ENCODE results near the gene SIRT5. TPM values are rescaled to one million over a fixed set of nuclear protein-coding genes. Genes with fewer than 3 reads are reported as not detected.

The SIRT5 gene
- total RNA-seq (2014; rRNA removed) = 6.9 and 10.9 TPM in 2 replicates
- percentile 60 among the genes with signal in this experiment for Bru-seq, nascent RNA
- BruChase-seq, experiment 1, labeled RNA remaining after a 6-hour chase = percentile 60 among the genes with signal in this experiment
- percentile 60 among the genes with signal in this experiment for BruChase-seq, experiment 2, labeled RNA remaining after a 2-hour chase
- long read RNA-seq, partial matches to known transcripts = 8 of 37 reads
- long read RNA-seq, other reads (novel, unspliced or antisense) = 28 of 37 reads

GRCh38 chr6:13574571-13575376 is at the start of gene SIRT5:
Gene SIRT5 (plus strand): TSS chr6:13574601. CDS start chr6:13584111, 9,510 bp downstream.
- peaks cover 11% of the 10 kb centered on the region for H3K4me1 ChIP-seq (ENCODE audit: insufficient read depth, low read length)
- ChIA-PET CTCF (interaction anchor here (0.6 to 1.4 kb wide), 8 partner anchors 9 to 246 kb away, joined by 3 to 10 read pairs (median 3); partner anchors contain the start of genes GFOD1, NOL7 and TBC1D7), POLR2A (ENCODE audit: unreplicated experiment) (interaction anchor here (0.6 to 1.4 kb wide), 10 partner anchors 14 to 1193 kb away, joined by 3 to 9 read pairs (median 3); partner anchors contain the start of genes NOL7, RNF182 and TBC1D7)
- H3K4me3 ChIP-seq (ENCODE audit: low read length) = peak within 1 kb of the TSS; percentile 79
- ATAC-seq (peak; percentile 85), DNase-seq (peak; percentile 88)
- H4K20me1 ChIP-seq (ENCODE audit: low read length) = no peaks in the 10 kb centered on the region
- H3K9me3 ChIP-seq (ENCODE audit: low read length) = no peaks in the 10 kb centered on the region
- BruUV-seq (replicated peaks) = TSS peak; percentile 44
- peak within 1 kb of the TSS; percentile 95 for H3K9ac ChIP-seq (ENCODE audit: low read length)
- H3K27ac ChIP-seq (ENCODE audit: low read length) = peak within 1 kb of the TSS; percentile 91
- TF ChIP-seq EZH2 (IDR thresholded peaks at IDR 0.05; ENCODE audit: low read length, unreplicated experiment) (no peak), CTCF (conservative IDR thresholded peaks at IDR 0.05; ENCODE audit: low read depth, low read length) (no peak), EZH2phosphoT487 (IDR thresholded peaks at IDR 0.05; ENCODE audit: borderline replicate concordance, low read length) (no peak)
- intact Hi-C loops (cut with micrococcal nuclease) = loop anchor here (1.0 to 5.0 kb wide), 3 partner anchors 40 to 238 kb away; partner anchors contain the start of gene RANBP9
- H3K27me3 ChIP-seq (ENCODE audit: low read length) = no peaks in the 10 kb centered on the region
- H3K9me2 ChIP-seq (replicated peaks; ENCODE audit: low read length) = no peaks in the 10 kb centered on the region
- peaks cover 24% of the 10 kb centered on the region for H3K79me2 ChIP-seq (ENCODE audit: low read length)
- peak within 1 kb of the TSS; percentile 99 for H3K4me2 ChIP-seq (ENCODE audit: low read length)
- H3F3A ChIP-seq (ENCODE audit: low read length, unreplicated experiment) = no peaks in the 10 kb centered on the region
- peak within 1 kb of the TSS; percentile 73 for H2AFZ ChIP-seq (ENCODE audit: low read length)
- no peaks in the 10 kb centered on the region for H3K36me3 ChIP-seq (ENCODE audit: low read depth, low read length)

- no TSS peak for BruUV-seq (replicated peaks)
- Histone ChIP-seq H3K79me2 (ENCODE audit: low read length) (no peaks in the 10 kb centered on the region), H3K4me3 (ENCODE audit: low read length) (no peak overlapping the region), H3K36me3 (ENCODE audit: low read depth, low read length) (no peaks in the 10 kb centered on the region), H3K4me1 (ENCODE audit: insufficient read depth, low read length) (peaks cover 15% of the 10 kb centered on the region), H3K4me2 (ENCODE audit: low read length) (no peak overlapping the region), H3K9me2 (replicated peaks; ENCODE audit: low read length) (no peaks in the 10 kb centered on the region), H3K9ac (ENCODE audit: low read length) (no peak overlapping the region), H3K27ac (ENCODE audit: low read length) (no peak overlapping the region), H3F3A (ENCODE audit: low read length, unreplicated experiment) (no peaks in the 10 kb centered on the region), H3K27me3 (ENCODE audit: low read length) (no peaks in the 10 kb centered on the region), H3K9me3 (ENCODE audit: low read length) (no peaks in the 10 kb centered on the region), H2AFZ (ENCODE audit: low read length) (no peak overlapping the region), H4K20me1 (ENCODE audit: low read length) (no peaks in the 10 kb centered on the region)
- CTCF ChIA-PET = no interaction called here
- intact Hi-C loops (cut with micrococcal nuclease) = no loop called here
- DNase-seq (no peak), ATAC-seq (no peak)
- TF ChIP-seq EZH2phosphoT487 (IDR thresholded peaks at IDR 0.05; ENCODE audit: borderline replicate concordance, low read length) (no peak), EZH2 (IDR thresholded peaks at IDR 0.05; ENCODE audit: low read length, unreplicated experiment) (no peak), CTCF (conservative IDR thresholded peaks at IDR 0.05; ENCODE audit: low read depth, low read length) (no peak)
- POLR2A ChIA-PET (ENCODE audit: unreplicated experiment) = no interaction called here
Observed at GRCh38 chr6:13524801-13525508, 49.4 kb upstream of the SIRT5 start.

Measured in PC-3 (cell line).